Skeletal muscle tissue (tissue), 5 donors: Measurements from ENCODE around the gene STXBP2. TPM values are rescaled to one million over a fixed set of nuclear protein-coding genes. Genes with fewer than 3 reads are reported as not detected.

Experiments used
- H3K27ac ChIP-seq: one replicate; pipeline ENCODE4 v1.7.0; 2013; ENCODE audit warnings: mild to moderate bottlenecking, low read depth, low read length, inconsistent platforms
- H3K27me3 ChIP-seq, 3 donors: one replicate each; pipeline ENCODE4 v1.7.0; 2013; ENCODE audit warnings: low read length in 3 of 3; ENCODE audit not compliant: control insufficient read depth in 3 of 3, insufficient read depth in 3 of 3
- H3K36me3 ChIP-seq, 3 donors: one replicate each; pipeline ENCODE4 v1.7.0; 2013; ENCODE audit warnings: low read length in 3 of 3; ENCODE audit not compliant: control insufficient read depth in 3 of 3, insufficient read depth in 3 of 3
- H3K4me1 ChIP-seq, 3 donors: one replicate each; pipeline ENCODE4 v1.7.0; 2013; ENCODE audit warnings: low read length in 3 of 3, mild to moderate bottlenecking in 3 of 3; ENCODE audit not compliant: control insufficient read depth in 3 of 3, insufficient read depth in 3 of 3
- H3K4me3 ChIP-seq, 3 donors: one replicate each; pipeline ENCODE4 v1.7.0; 2013; ENCODE audit warnings: low read length in 3 of 3
- H3K9ac ChIP-seq, 3 donors: one replicate each; pipeline ENCODE4 v1.7.0; 2013; ENCODE audit warnings: low read length in 3 of 3, mild to moderate bottlenecking in 3 of 3, moderate library complexity in 2 of 3, low read depth in 1 of 3
- H3K9me3 ChIP-seq, 3 donors: one replicate each; pipeline ENCODE4 v1.7.0; 2013; ENCODE audit warnings: low read length in 3 of 3; ENCODE audit not compliant: control insufficient read depth in 3 of 3
- small RNA-seq: library from RNA; depleted of rRNA; stranded (forward); fragments of <200 nt; gene quantifications from one replicate; pipeline ENCODE3, GENCODE V24; 2014
- total RNA-seq: library from RNA; depleted of rRNA; stranded (reverse); fragments of >200 nt; gene quantifications from one replicate; pipeline ENCODE4 v1.2.3, GENCODE V29; 2014
- donor health status: Osteomylitis.

Gene STXBP2
- total RNA-seq, 1 donor from 2014 or later: 2.6 TPM

DNA sequence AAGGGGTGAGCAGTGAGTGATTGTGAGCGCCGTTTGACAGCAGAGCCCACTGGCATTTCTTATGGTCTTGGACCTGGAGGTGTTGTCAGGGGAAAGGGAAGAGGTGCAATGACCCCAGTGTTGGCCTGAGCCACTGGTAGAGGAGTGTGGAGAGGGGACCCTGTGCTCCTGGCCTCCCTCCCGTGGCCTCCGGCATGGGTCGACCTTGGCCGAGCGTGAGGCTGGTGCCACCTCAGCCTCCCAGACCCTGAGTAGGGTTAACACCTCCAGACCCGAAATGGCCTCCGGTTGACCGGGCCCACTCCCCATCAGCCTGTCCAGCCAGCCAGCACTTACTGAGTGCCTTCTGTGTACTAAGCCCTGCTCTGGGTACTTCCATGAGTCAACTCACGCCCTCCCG, 50.3 kb downstream of the STXBP2 start:
- peaks cover 0 to 4% (median under 1%) of the 10 kb centered on the region in 3 donors for H3K4me1 ChIP-seq

DNA sequence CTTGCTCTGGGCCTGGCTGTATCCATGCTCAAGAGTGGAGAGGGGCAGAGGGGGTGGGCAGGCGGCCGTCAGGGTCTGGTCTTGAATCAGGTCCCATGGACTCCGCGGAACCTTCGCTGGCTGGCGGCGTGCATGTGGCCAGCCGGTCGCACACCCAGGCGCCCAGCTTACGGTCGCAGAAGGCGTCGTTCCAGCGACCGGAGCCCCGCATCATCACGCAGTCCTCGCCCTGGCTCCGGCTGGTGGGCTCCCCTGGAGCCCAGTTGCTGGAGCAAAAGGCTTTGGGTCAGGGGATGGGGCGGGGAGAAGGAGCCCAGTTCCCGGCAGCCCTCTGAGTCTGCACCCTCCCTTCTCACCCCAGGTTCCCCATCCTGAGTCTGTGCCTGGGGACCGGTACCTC, 52.3 kb downstream of the STXBP2 start:
- no peaks in the 10 kb centered on the region for H3K4me1 ChIP-seq
- peaks cover 12 to 25% (median 20%) of the 10 kb centered on the region in 3 donors for H3K27me3 ChIP-seq
- no peak overlapping the region for H3K27ac ChIP-seq
- no peak overlapping the region for H3K9ac ChIP-seq
- no peaks in the 10 kb centered on the region for H3K36me3 ChIP-seq
- no peaks in the 10 kb centered on the region for H3K9me3 ChIP-seq
- H3K4me3 ChIP-seq: no peak overlapping the region

More for the DNA sequence above, 50.3 kb downstream of the STXBP2 start:
- Histone ChIP-seq H3K27ac (no peak overlapping the region), H3K4me3 (no peak overlapping the region), H3K27me3 (peaks cover 12 to 20% (median 19%) of the 10 kb centered on the region in 3 donors), H3K9ac (no peak overlapping the region), H3K9me3 (no peaks in the 10 kb centered on the region), H3K36me3 (peaks cover 7 to 12% (median 9%) of the 10 kb centered on the region in 3 donors)

DNA sequence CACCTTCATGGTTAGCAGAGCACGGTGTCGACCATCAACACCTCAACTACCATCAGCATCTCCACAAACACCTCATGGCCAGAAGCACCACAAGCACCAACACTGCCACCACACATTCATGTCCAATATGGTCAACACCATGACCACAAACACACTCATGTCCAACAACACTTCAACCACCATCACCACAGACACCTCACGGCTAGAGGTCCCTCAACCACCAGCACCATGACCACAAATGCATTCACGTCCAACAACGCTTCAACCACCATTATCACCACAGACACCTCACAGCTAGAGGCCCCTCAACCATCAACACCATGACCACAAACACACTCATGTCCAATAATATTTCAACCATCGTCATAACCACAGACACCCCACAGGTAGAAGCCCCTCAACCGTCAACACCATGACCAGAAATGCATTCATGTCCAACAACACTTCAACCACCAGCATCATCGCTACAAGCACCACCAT, 53.9 kb downstream of the STXBP2 start:
- Histone ChIP-seq H3K9me3 (no peaks in the 10 kb centered on the region), H3K9ac (no peak overlapping the region), H3K4me3 (no peak overlapping the region), H3K27ac (no peak overlapping the region), H3K4me1 (no peaks in the 10 kb centered on the region), H3K36me3 (no peaks in the 10 kb centered on the region), H3K27me3 (peaks cover 16 to 38% (median 20%) of the 10 kb centered on the region in 3 donors)

DNA sequence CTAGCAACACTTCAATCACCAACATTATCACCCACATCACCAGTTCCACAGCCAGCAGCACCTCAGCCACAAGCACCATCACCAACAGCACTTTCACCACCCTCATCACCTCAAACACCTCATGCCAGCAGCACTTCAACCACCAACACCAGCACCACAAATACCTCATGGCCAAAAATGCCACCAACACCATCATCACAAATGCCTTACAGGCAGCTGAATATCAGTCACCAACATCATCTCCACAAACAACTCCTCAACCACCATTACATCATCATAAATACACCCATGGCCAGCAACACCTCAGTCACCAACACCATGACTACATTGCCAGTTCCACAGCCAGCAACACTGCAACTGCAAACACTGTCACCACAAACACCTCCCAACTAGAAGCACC, 54.6 kb downstream of the STXBP2 start:
- Histone ChIP-seq H3K4me3 (no peak overlapping the region), H3K27me3 (peaks cover 16 to 38% (median 21%) of the 10 kb centered on the region in 3 donors), H3K4me1 (no peaks in the 10 kb centered on the region), H3K36me3 (no peaks in the 10 kb centered on the region), H3K9me3 (no peaks in the 10 kb centered on the region), H3K9ac (no peak overlapping the region), H3K27ac (no peak overlapping the region)

DNA sequence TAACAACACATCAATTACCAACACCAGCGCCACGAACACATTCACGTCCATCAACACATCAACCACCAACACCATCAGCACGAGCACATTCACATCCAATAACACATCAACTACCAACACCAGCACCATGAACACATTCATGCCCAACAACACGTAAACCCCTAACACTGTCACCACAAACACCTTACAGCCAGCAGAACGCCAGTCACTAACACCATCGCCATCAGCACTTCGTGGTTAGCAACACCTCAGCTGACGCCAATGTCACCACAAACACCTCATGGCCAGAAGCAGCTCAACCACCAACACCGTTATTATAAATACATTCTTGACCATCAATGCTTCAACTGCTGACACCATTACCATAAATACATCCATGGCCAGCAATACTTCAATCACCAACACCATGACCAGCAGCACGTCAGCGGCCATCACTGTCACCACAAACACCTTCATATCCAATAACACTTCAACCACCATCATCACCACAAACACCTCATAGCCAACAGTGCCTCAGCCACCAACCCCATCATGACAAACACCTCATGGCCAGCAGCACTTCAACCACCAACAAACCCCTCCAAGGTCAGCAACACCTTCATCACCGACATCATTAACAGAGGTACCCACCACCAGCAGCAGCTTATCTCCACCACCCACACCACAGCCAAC, 55.6 kb downstream of the STXBP2 start:
- no peaks in the 10 kb centered on the region for H3K4me1 ChIP-seq
- no peaks in the 10 kb centered on the region for H3K9me3 ChIP-seq
- no peaks in the 10 kb centered on the region for H3K36me3 ChIP-seq
- no peak overlapping the region for H3K27ac ChIP-seq
- H3K4me3 ChIP-seq: no peak overlapping the region
- peaks cover 18 to 45% (median 32%) of the 10 kb centered on the region in 3 donors for H3K27me3 ChIP-seq
- H3K9ac ChIP-seq: no peak overlapping the region

DNA sequence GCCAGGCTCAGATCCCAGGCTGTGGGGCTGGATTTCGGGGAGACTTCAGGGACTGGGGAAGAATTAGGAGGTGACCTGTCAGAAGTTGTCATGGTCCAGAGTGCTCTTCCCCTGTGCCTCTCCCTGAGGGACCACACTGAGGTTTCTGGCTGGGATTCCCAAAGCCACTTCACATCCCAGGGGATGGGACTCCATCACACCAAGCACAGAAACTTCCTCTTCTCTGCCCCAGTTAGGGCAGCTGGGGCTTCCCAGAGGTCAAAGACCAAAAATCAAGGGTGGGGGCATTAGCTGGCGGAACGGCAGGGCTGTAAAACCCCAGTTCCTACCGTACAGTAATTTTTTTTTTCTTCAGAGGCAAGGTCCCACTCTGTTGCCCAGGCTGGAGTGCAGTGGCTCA, 57.6 kb downstream of the STXBP2 start:
- Histone ChIP-seq H3K4me3 (no peak overlapping the region), H3K27ac (no peak overlapping the region), H3K9ac (no peak overlapping the region), H3K27me3 (peaks cover 26 to 59% (median 41%) of the 10 kb centered on the region in 3 donors), H3K4me1 (no peaks in the 10 kb centered on the region), H3K36me3 (no peaks in the 10 kb centered on the region), H3K9me3 (no peaks in the 10 kb centered on the region)

Small RNAs within 50 kb of the gene (small RNA-seq; reads per million reads assigned to genes)
- not detected for gene MIR6792

Other genes starting within 250 kb of the STXBP2 start
- 3.1 TPM for gene PEX11G, start 148.1 kb upstream of the STXBP2 start, total RNA-seq
- gene ZNF358, start 121.0 kb upstream of the STXBP2 start, total RNA-seq: 14.6 TPM
- gene MCOLN1, start 114.5 kb upstream of the STXBP2 start, total RNA-seq: 5.2 TPM
- 52.7 TPM for gene PNPLA6, start 101.4 kb upstream of the STXBP2 start, total RNA-seq
- not detected for gene CAMSAP3, start 41.2 kb upstream of the STXBP2 start, total RNA-seq
- gene XAB2, start 7.6 kb upstream of the STXBP2 start, total RNA-seq: 20.4 TPM
- 44.9 TPM for gene PET100, start 7.3 kb upstream of the STXBP2 start, total RNA-seq
- gene PCP2, start 3.4 kb upstream of the STXBP2 start, total RNA-seq: not detected
- gene RETN, start 31.9 kb downstream of the STXBP2 start, total RNA-seq: 3.7 TPM
- gene MCEMP1, start 40.0 kb downstream of the STXBP2 start, total RNA-seq: not detected
- gene TRAPPC5, start 43.7 kb downstream of the STXBP2 start, total RNA-seq: 9.4 TPM
- under 0.01 TPM for gene FCER2, start 65.0 kb downstream of the STXBP2 start, total RNA-seq
- gene CLEC4G, start 95.0 kb downstream of the STXBP2 start, total RNA-seq: 0.52 TPM
- gene CD209, start 110.4 kb downstream of the STXBP2 start, total RNA-seq: 5.2 TPM
- not detected for gene CLEC4M, start 126.1 kb downstream of the STXBP2 start, total RNA-seq
- 9.4 TPM for gene EVI5L, start 193.1 kb downstream of the STXBP2 start, total RNA-seq
- gene PRR36, start 237.3 kb downstream of the STXBP2 start, total RNA-seq: not detected